Coronary artery (tissue), 2 donors: ENCODE measurements around the gene PGAM1.

ENCODE experiments used
- DNase-seq: peaks from one replicate; pipeline ENCODE4 v3.0.0-alpha.2; 2017; ENCODE audit warnings: low spot score
- H3K27ac ChIP-seq, 2 donors: fragments of 200-600 bp; sonication (generic); one replicate each; pipeline ENCODE4 v1.5.1; 2016 to 2019
- H3K4me3 ChIP-seq: fragments of 200-600 bp; sonication (generic); 2 replicates; pipeline ENCODE4 v1.5.1; 2016; ENCODE audit warnings: mild to moderate bottlenecking, moderate library complexity
- TF ChIP-seq, protein P1 (sequence below): fragments of 200-600 bp; sonication (generic); IDR thresholded peaks from one replicate; pipeline ENCODE4 v1.5.1; 2019; ENCODE audit warnings: antibody characterized with exemption

The PGAM1 gene

GRCh38 chr10:97481071-97481470 lies 55.1 kb downstream of the PGAM1 start:
- TF ChIP-seq, protein P1, sequence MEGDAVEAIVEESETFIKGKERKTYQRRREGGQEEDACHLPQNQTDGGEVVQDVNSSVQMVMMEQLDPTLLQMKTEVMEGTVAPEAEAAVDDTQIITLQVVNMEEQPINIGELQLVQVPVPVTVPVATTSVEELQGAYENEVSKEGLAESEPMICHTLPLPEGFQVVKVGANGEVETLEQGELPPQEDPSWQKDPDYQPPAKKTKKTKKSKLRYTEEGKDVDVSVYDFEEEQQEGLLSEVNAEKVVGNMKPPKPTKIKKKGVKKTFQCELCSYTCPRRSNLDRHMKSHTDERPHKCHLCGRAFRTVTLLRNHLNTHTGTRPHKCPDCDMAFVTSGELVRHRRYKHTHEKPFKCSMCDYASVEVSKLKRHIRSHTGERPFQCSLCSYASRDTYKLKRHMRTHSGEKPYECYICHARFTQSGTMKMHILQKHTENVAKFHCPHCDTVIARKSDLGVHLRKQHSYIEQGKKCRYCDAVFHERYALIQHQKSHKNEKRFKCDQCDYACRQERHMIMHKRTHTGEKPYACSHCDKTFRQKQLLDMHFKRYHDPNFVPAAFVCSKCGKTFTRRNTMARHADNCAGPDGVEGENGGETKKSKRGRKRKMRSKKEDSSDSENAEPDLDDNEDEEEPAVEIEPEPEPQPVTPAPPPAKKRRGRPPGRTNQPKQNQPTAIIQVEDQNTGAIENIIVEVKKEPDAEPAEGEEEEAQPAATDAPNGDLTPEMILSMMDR = no peak
- no peak for DNase-seq
- Histone ChIP-seq H3K4me3 (no peak overlapping the region), H3K27ac (no peak overlapping the region)

DNA sequence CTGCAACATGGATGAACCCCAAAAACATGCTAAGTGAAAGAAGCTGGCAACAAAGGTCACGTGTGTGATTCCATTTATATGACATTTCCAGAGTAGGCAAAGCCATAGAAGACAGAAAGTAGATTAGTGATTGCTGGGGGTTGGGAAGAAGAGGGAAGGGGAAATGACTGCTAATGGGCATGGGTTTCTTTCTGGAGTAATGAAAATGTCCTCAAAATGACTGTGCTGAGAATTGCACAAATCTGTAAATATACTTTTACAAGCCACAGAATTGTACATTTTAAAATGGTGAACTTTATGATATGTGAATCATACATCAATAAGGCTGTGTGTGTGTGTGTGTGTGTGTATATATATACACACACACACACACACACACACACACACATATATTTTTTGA lies 56.4 kb downstream of the PGAM1 start:
- Histone ChIP-seq H3K4me3 (no peak overlapping the region), H3K27ac (no peak overlapping the region)
- TF ChIP-seq, protein P1 = no peak
- DNase-seq = no peak
